ENCODE measurements around the gene SNTN.
A peak's percentile ranks its signal among the peaks of the same experiment; 100 is the strongest.

The SNTN gene

GRCh38 chr3:63705092-63705645 is 52.7 kb downstream of the SNTN start:
- H3K4me1 ChIP-seq (ENCODE audit: control insufficient read depth in 5 of 5, insufficient read depth in 5 of 5, low read length in 5 of 5) = peaks cover 2 to 35% (median 30%) of the 10 kb centered on the region in 5 donors
- H3K9ac ChIP-seq (ENCODE audit: low read length in 5 of 5) = no peak overlapping the region
- no peak overlapping the region for H3K27ac ChIP-seq (ENCODE audit: low read depth, low read length)
- H3K4me3 ChIP-seq (ENCODE audit: low read depth in 1 of 5, low read length in 5 of 5) = no peak overlapping the region
- H3K27me3 ChIP-seq (ENCODE audit: control insufficient read depth in 5 of 5, insufficient read depth in 4 of 5, low read length in 5 of 5) = no peaks in the 10 kb centered on the region
- H3K9me3 ChIP-seq (ENCODE audit: control insufficient read depth in 5 of 5, low read length in 5 of 5) = no peaks in the 10 kb centered on the region
- H3K36me3 ChIP-seq (ENCODE audit: control insufficient read depth in 5 of 5, insufficient read depth in 5 of 5, low read length in 5 of 5) = no peaks in the 10 kb centered on the region

GRCh38 chr3:63706321-63707085 is 54.0 kb downstream of the SNTN start:
- Histone ChIP-seq H3K9me3 (ENCODE audit: control insufficient read depth in 5 of 5, low read length in 5 of 5) (no peaks in the 10 kb centered on the region), H3K36me3 (ENCODE audit: control insufficient read depth in 5 of 5, insufficient read depth in 5 of 5, low read length in 5 of 5) (no peaks in the 10 kb centered on the region), H3K9ac (ENCODE audit: low read length in 5 of 5) (no peak overlapping the region), H3K27me3 (ENCODE audit: control insufficient read depth in 5 of 5, insufficient read depth in 4 of 5, low read length in 5 of 5) (no peaks in the 10 kb centered on the region), H3K4me3 (ENCODE audit: low read depth in 1 of 5, low read length in 5 of 5) (no peak overlapping the region), H3K4me1 (ENCODE audit: control insufficient read depth in 5 of 5, insufficient read depth in 5 of 5, low read length in 5 of 5) (peaks cover 2 to 39% (median 30%) of the 10 kb centered on the region in 5 donors), H3K27ac (ENCODE audit: low read depth, low read length) (peak overlapping the region; percentile 61)

DNA sequence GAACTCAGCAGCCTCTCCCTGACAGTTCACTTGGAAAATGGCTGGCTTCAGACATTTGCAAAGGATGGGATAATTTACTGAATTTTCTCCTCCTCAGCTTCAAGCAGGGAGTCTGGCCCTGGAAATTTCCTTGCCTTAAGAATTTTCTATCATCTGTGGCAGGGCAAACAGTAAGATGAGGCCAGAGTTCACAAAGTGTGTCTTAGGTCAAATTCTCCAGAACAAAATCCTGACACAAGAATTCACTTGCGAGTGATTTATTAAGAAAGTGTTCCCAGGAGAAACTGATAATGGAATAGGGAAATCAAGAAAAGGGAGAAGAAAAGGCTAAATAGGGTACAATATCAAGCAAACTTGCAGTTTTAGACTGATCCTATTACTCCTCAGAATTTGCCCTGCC is 55.3 kb downstream of the SNTN start:
- H3K4me1 ChIP-seq (ENCODE audit: control insufficient read depth in 5 of 5, insufficient read depth in 5 of 5, low read length in 5 of 5) = peaks cover 2 to 39% (median 30%) of the 10 kb centered on the region in 5 donors
- H3K9ac ChIP-seq (ENCODE audit: low read length in 5 of 5) = no peak overlapping the region
- no peaks in the 10 kb centered on the region for H3K9me3 ChIP-seq (ENCODE audit: control insufficient read depth in 5 of 5, low read length in 5 of 5)
- H3K27ac ChIP-seq (ENCODE audit: low read depth, low read length) = peak overlapping the region; percentile 61
- no peaks in the 10 kb centered on the region for H3K36me3 ChIP-seq (ENCODE audit: control insufficient read depth in 5 of 5, insufficient read depth in 5 of 5, low read length in 5 of 5)
- H3K4me3 ChIP-seq (ENCODE audit: low read depth in 1 of 5, low read length in 5 of 5) = no peak overlapping the region
- no peaks in the 10 kb centered on the region for H3K27me3 ChIP-seq (ENCODE audit: control insufficient read depth in 5 of 5, insufficient read depth in 4 of 5, low read length in 5 of 5)

DNA sequence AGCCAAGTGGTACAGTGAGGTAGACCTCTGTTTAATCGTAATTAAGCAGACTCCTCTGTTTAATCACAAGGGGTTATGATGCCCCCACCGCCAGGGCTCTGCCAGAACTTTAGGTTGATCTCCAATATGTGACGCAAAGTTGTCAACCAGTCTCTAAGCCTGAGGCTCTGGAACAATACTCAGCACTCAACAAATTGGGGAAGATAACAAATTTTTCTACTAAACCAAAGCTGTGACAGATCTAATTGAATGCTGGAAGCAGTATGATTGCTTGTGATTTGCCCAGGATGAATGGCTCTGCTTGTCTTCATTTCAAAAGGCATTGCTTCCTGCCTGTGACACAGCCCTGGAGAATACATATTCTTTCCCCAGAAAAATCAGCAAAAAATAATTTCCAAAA is 57.1 kb downstream of the SNTN start:
- Histone ChIP-seq H3K4me1 (ENCODE audit: control insufficient read depth in 5 of 5, insufficient read depth in 5 of 5, low read length in 5 of 5) (peaks cover 2 to 39% (median 30%) of the 10 kb centered on the region in 5 donors), H3K4me3 (ENCODE audit: low read depth in 1 of 5, low read length in 5 of 5) (no peak overlapping the region), H3K9me3 (ENCODE audit: control insufficient read depth in 5 of 5, low read length in 5 of 5) (no peaks in the 10 kb centered on the region), H3K27me3 (ENCODE audit: control insufficient read depth in 5 of 5, insufficient read depth in 4 of 5, low read length in 5 of 5) (no peaks in the 10 kb centered on the region), H3K27ac (ENCODE audit: low read depth, low read length) (no peak overlapping the region), H3K36me3 (ENCODE audit: control insufficient read depth in 5 of 5, insufficient read depth in 5 of 5, low read length in 5 of 5) (no peaks in the 10 kb centered on the region), H3K9ac (ENCODE audit: low read length in 5 of 5) (no peak overlapping the region)
